ENCODE results near the gene MINK1. TPM values are rescaled to one million over a fixed set of nuclear protein-coding genes. Genes with fewer than 3 reads are reported as not detected.
A peak's percentile ranks its signal among the peaks of the same experiment; 100 is the strongest.
"Not testable (repeated sequence)": the region's sequence is repeated elsewhere in the genome, so short reads cannot be mapped to it uniquely, and the experiment has no call there.

Gene MINK1
- total RNA-seq, 1 donor from 2014 or later: 90.6 TPM

DNA sequence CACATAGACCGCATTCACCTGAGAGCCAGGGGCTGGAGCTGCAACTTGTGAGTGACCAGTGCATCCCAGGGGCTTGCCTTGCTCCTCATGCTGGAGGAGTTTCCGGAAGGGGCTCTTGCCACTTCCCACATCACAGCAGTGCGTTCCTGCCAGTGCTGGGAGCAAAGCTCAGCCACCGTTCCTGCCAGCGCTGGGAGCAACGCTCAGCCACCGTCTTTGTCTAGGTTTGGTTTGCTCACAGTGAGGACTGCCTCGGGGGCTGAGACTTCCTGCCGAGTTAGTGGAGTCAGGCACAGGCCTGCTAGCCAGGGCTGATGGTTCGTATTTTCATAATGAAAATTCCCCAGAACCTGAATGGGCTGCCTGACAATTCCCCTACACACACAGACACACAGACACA, 75.2 kb downstream of the MINK1 start:
- no peaks in the 10 kb centered on the region for H3K9me3 Mint-ChIP-seq (ENCODE audit: low read depth)
- peak; percentile 72 for DNase-seq (ENCODE audit: low spot score)
- H3K4me1 Mint-ChIP-seq (ENCODE audit: low read depth): peaks cover 3% of the 10 kb centered on the region
- H3K27me3 Mint-ChIP-seq (ENCODE audit: low read depth): no peaks in the 10 kb centered on the region
- no peak overlapping the region for H3K4me3 Mint-ChIP-seq (ENCODE audit: unreplicated experiment)
- TF ChIP-seq, protein P1, sequence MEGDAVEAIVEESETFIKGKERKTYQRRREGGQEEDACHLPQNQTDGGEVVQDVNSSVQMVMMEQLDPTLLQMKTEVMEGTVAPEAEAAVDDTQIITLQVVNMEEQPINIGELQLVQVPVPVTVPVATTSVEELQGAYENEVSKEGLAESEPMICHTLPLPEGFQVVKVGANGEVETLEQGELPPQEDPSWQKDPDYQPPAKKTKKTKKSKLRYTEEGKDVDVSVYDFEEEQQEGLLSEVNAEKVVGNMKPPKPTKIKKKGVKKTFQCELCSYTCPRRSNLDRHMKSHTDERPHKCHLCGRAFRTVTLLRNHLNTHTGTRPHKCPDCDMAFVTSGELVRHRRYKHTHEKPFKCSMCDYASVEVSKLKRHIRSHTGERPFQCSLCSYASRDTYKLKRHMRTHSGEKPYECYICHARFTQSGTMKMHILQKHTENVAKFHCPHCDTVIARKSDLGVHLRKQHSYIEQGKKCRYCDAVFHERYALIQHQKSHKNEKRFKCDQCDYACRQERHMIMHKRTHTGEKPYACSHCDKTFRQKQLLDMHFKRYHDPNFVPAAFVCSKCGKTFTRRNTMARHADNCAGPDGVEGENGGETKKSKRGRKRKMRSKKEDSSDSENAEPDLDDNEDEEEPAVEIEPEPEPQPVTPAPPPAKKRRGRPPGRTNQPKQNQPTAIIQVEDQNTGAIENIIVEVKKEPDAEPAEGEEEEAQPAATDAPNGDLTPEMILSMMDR (IDR thresholded peaks at IDR 0.05): no peak
- no peaks in the 10 kb centered on the region for H3K36me3 Mint-ChIP-seq (ENCODE audit: low read depth)
- H3K27ac Mint-ChIP-seq (ENCODE audit: unreplicated experiment): no peak overlapping the region

DNA sequence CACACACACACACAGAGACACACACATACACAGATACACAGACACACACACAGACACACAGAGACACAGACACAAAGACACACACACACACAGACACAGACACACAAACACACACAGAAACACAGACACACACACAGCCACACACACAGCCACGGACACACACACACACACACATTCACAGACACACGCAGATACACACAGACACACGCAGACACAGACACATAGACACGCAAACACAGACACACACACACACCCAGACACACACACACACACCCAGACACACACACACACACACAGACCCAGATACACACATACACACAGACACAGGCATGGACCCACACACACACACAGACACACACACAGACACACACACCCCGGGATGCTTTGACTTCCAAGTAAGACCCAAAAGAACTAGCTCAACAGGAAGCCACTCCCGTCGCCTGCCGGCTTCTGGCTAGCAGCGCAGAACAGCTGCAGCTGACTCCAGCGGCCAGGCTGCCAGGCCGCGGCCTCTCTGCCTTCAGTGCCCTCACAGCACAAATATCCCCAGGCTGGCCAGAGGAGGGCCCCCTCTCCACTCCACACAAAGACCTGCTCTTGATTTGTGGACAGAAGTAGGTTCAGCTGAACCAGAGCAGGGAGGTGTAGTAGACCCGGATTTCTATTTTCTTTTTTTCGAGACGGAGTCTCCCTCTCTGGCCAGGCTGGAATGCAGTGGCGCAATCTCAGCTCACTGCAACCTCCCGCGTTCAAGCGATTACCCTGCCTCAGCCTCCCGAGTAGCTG, 75.8 kb downstream of the MINK1 start:
- TF ChIP-seq, protein P1 (IDR thresholded peaks at IDR 0.05): peak; percentile 88
- H3K4me3 Mint-ChIP-seq (ENCODE audit: unreplicated experiment): no peak overlapping the region
- no peaks in the 10 kb centered on the region for H3K36me3 Mint-ChIP-seq (ENCODE audit: low read depth)
- peak; percentile 94 for DNase-seq (ENCODE audit: low spot score)
- H3K27me3 Mint-ChIP-seq (ENCODE audit: low read depth): no peaks in the 10 kb centered on the region
- H3K4me1 Mint-ChIP-seq (ENCODE audit: low read depth): peaks cover 3% of the 10 kb centered on the region
- no peaks in the 10 kb centered on the region for H3K9me3 Mint-ChIP-seq (ENCODE audit: low read depth)
- H3K27ac Mint-ChIP-seq (ENCODE audit: unreplicated experiment): no peak overlapping the region

DNA sequence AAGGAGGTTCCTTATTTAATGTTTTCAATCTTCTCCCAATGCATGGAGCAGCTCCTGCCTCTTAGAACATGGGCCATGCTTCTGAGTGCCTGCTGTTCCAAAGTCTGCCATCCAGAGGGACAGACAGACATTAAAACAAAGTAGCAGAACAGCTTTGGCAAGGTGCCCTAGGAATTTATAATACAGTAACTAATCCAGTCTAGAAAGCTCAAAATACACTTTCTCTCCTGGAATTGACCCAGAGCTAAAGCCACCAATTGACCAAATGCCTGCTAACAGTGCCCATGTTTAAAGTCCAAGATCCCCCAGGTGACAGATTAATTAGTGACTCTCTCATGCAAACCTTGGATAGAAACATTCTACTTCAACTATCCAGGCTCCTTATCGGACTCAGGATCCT, 80.9 kb downstream of the MINK1 start:
- Mint-ChIP-seq H3K4me3 (ENCODE audit: unreplicated experiment) (no peak overlapping the region), H3K4me1 (ENCODE audit: low read depth) (peaks cover 7% of the 10 kb centered on the region), H3K9me3 (ENCODE audit: low read depth) (no peaks in the 10 kb centered on the region), H3K27me3 (ENCODE audit: low read depth) (no peaks in the 10 kb centered on the region), H3K27ac (ENCODE audit: unreplicated experiment) (no peak overlapping the region), H3K36me3 (ENCODE audit: low read depth) (no peaks in the 10 kb centered on the region)
- no peak for DNase-seq (ENCODE audit: low spot score)
- TF ChIP-seq, protein P1 (IDR thresholded peaks at IDR 0.05): no peak

DNA sequence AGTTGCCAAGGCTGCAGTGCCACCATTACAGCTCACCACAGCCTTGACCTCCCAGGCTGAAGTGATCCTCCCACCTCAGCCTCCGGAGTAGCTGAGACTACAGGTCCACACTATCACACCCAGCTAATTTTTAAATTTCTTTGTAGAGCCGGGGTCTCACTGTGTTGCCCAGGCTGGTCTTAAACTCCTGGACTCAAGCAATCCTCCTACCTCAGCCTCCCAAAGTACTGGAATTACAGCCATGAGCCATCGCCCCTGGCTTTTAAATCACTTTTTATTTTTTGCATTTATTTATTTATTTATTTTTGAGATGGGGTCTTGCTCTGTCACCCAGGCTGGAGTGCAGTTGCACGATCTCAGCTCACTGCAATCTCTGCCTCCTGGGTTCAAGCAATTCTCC, 81.4 kb downstream of the MINK1 start:
- H3K36me3 Mint-ChIP-seq (ENCODE audit: low read depth); DNase-seq (ENCODE audit: low spot score): not testable (repeated sequence)

DNA sequence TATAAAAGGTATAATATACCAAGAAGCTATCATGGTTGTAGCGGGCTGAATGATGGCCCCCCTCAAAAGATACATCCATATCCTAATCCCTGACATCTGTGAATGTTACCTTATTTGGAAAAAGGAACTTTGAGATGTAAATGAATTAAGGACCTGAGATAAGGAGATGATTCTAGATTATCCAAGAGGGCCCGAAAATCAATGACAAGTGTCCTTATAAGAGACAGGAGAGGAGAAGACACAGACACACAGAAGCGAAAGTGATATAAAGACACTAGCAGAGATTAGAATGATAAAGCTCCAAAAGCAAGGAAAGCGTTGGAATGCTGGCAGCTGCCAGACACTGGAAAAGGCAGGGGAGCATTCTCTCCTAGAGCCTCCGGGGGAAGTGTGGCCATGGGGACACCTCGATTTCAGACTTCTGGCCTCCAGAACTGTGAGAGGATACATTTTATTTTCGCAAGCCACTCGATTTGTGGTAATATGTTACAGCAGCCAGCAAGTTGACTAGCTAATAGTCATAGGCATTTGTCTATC, 86.4 kb downstream of the MINK1 start:
- Mint-ChIP-seq H3K27me3 (ENCODE audit: low read depth) (no peaks in the 10 kb centered on the region), H3K27ac (ENCODE audit: unreplicated experiment) (no peak overlapping the region), H3K36me3 (ENCODE audit: low read depth) (no peaks in the 10 kb centered on the region), H3K4me1 (ENCODE audit: low read depth) (no peaks in the 10 kb centered on the region), H3K9me3 (ENCODE audit: low read depth) (no peaks in the 10 kb centered on the region), H3K4me3 (ENCODE audit: unreplicated experiment) (no peak overlapping the region)
- no peak for DNase-seq (ENCODE audit: low spot score)
- TF ChIP-seq, protein P1 (IDR thresholded peaks at IDR 0.05): no peak

More for the DNA sequence above, 81.4 kb downstream of the MINK1 start:
- not testable (repeated sequence) for H3K4me1 Mint-ChIP-seq (ENCODE audit: low read depth); H3K27ac Mint-ChIP-seq (ENCODE audit: unreplicated experiment); H3K27me3 Mint-ChIP-seq (ENCODE audit: low read depth); H3K9me3 Mint-ChIP-seq (ENCODE audit: low read depth); H3K4me3 Mint-ChIP-seq (ENCODE audit: unreplicated experiment)
